ENCODE results near the gene LRRC3B. TPM values are rescaled to one million over a fixed set of nuclear protein-coding genes. Genes with fewer than 3 reads are reported as not detected.

LRRC3B gene
- total and polyA plus RNA-seq, 2 donors from 2014 or later = 0.19 TPM; not detected in 1

- no peaks in the 10 kb centered on the region for H3K36me3 ChIP-seq (ENCODE audit: control insufficient read depth in 2 of 3, insufficient read depth in 3 of 3, low read length in 3 of 3)
- no peak overlapping the region for H3K27ac ChIP-seq (ENCODE audit: low read depth in 2 of 2, low read length in 2 of 2)
- peaks cover 0 to 2% (median 0%) of the 10 kb centered on the region in 3 donors for H3K4me1 ChIP-seq (ENCODE audit: control insufficient read depth in 2 of 3, insufficient read depth in 2 of 3, low read depth in 1 of 3, low read length in 3 of 3)
- H3K27me3 ChIP-seq (ENCODE audit: control insufficient read depth, insufficient read depth, low read length) = peaks cover 2% of the 10 kb centered on the region
- H3K9me3 ChIP-seq (ENCODE audit: control insufficient read depth in 2 of 3, insufficient read depth in 1 of 3, low read length in 3 of 3) = no peaks in the 10 kb centered on the region
- TF ChIP-seq, protein P1, sequence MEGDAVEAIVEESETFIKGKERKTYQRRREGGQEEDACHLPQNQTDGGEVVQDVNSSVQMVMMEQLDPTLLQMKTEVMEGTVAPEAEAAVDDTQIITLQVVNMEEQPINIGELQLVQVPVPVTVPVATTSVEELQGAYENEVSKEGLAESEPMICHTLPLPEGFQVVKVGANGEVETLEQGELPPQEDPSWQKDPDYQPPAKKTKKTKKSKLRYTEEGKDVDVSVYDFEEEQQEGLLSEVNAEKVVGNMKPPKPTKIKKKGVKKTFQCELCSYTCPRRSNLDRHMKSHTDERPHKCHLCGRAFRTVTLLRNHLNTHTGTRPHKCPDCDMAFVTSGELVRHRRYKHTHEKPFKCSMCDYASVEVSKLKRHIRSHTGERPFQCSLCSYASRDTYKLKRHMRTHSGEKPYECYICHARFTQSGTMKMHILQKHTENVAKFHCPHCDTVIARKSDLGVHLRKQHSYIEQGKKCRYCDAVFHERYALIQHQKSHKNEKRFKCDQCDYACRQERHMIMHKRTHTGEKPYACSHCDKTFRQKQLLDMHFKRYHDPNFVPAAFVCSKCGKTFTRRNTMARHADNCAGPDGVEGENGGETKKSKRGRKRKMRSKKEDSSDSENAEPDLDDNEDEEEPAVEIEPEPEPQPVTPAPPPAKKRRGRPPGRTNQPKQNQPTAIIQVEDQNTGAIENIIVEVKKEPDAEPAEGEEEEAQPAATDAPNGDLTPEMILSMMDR (IDR thresholded peaks at IDR 0.05; ENCODE audit: borderline replicate concordance, extremely low read depth, insufficient read depth) = no peak
- H3K4me3 ChIP-seq (ENCODE audit: low read length in 3 of 3) = no peak overlapping the region
- DNase-seq (no peak), FAIRE-seq (no peak)
- intact Hi-C loops (cut with DNase I) = no loop called here
- H3K9ac ChIP-seq (ENCODE audit: low read length in 3 of 3) = no peak overlapping the region
Measured at GRCh38 chr3:26627080-26627479, 4.5 kb downstream of the LRRC3B start.

DNA sequence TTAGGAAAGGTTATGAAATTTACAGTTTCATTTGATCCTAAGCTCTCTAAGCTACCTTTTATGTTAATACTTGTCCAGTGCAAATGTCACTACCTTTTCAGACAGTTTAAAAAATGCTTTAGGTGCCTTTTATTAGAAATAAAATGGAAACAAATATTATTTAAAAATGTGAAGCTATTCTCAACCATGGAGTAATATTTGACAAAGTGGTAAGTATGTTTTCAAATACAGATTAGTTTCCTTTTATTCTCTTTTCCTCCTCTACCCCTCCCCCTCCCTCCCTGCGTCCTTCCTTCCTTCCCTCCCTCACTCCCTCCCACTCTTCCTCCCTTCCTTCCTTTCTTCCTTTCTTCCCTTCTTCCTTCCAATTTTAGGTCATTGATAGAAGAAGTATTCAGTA lies 6.3 kb downstream of the LRRC3B start:
- intact Hi-C loops (cut with DNase I) = no loop called here

GRCh38 chr3:26630669-26631389 lies 8.3 kb downstream of the LRRC3B start:
- intact Hi-C loops (cut with DNase I) = no loop called here
- FAIRE-seq = no peak
- H3K4me3 ChIP-seq (ENCODE audit: low read length in 3 of 3) = no peak overlapping the region
- DNase-seq = no peak
- no peaks in the 10 kb centered on the region for H3K27me3 ChIP-seq (ENCODE audit: control insufficient read depth, insufficient read depth, low read length)
- H3K36me3 ChIP-seq (ENCODE audit: control insufficient read depth in 2 of 3, insufficient read depth in 3 of 3, low read length in 3 of 3) = no peaks in the 10 kb centered on the region
- H3K9me3 ChIP-seq (ENCODE audit: control insufficient read depth in 2 of 3, insufficient read depth in 1 of 3, low read length in 3 of 3) = no peaks in the 10 kb centered on the region
- no peak overlapping the region for H3K27ac ChIP-seq (ENCODE audit: low read depth in 2 of 2, low read length in 2 of 2)
- no peaks in the 10 kb centered on the region for H3K4me1 ChIP-seq (ENCODE audit: control insufficient read depth in 2 of 3, insufficient read depth in 2 of 3, low read depth in 1 of 3, low read length in 3 of 3)
- H3K9ac ChIP-seq (ENCODE audit: low read length in 3 of 3) = no peak overlapping the region
- TF ChIP-seq, protein P1 (IDR thresholded peaks at IDR 0.05; ENCODE audit: borderline replicate concordance, extremely low read depth, insufficient read depth) = no peak

More for the DNA sequence above, 6.3 kb downstream of the LRRC3B start:
- DNase-seq (no peak), FAIRE-seq (no peak)
- no peaks in the 10 kb centered on the region for H3K36me3 ChIP-seq (ENCODE audit: control insufficient read depth in 2 of 3, insufficient read depth in 3 of 3, low read length in 3 of 3)
- H3K4me3 ChIP-seq (ENCODE audit: low read length in 3 of 3) = no peak overlapping the region
- no peak overlapping the region for H3K27ac ChIP-seq (ENCODE audit: low read depth in 2 of 2, low read length in 2 of 2)
- TF ChIP-seq, protein P1 (IDR thresholded peaks at IDR 0.05; ENCODE audit: borderline replicate concordance, extremely low read depth, insufficient read depth) = no peak
- no peak overlapping the region for H3K9ac ChIP-seq (ENCODE audit: low read length in 3 of 3)
- peaks cover 2% of the 10 kb centered on the region for H3K27me3 ChIP-seq (ENCODE audit: control insufficient read depth, insufficient read depth, low read length)
- no peaks in the 10 kb centered on the region for H3K9me3 ChIP-seq (ENCODE audit: control insufficient read depth in 2 of 3, insufficient read depth in 1 of 3, low read length in 3 of 3)
- H3K4me1 ChIP-seq (ENCODE audit: control insufficient read depth in 2 of 3, insufficient read depth in 2 of 3, low read depth in 1 of 3, low read length in 3 of 3) = no peaks in the 10 kb centered on the region

GRCh38 chr3:26631390-26631738 lies 8.8 kb downstream of the LRRC3B start:
- Histone ChIP-seq H3K36me3 (ENCODE audit: control insufficient read depth in 2 of 3, insufficient read depth in 3 of 3, low read length in 3 of 3) (no peaks in the 10 kb centered on the region), H3K27me3 (ENCODE audit: control insufficient read depth, insufficient read depth, low read length) (no peaks in the 10 kb centered on the region), H3K4me1 (ENCODE audit: control insufficient read depth in 2 of 3, insufficient read depth in 2 of 3, low read depth in 1 of 3, low read length in 3 of 3) (no peaks in the 10 kb centered on the region), H3K9me3 (ENCODE audit: control insufficient read depth in 2 of 3, insufficient read depth in 1 of 3, low read length in 3 of 3) (no peaks in the 10 kb centered on the region), H3K27ac (ENCODE audit: low read depth in 2 of 2, low read length in 2 of 2) (no peak overlapping the region), H3K4me3 (ENCODE audit: low read length in 3 of 3) (no peak overlapping the region), H3K9ac (ENCODE audit: low read length in 3 of 3) (no peak overlapping the region)
- intact Hi-C loops (cut with DNase I) = no loop called here
- TF ChIP-seq, protein P1 (IDR thresholded peaks at IDR 0.05; ENCODE audit: borderline replicate concordance, extremely low read depth, insufficient read depth) = no peak
- FAIRE-seq = no peak
- no peak for DNase-seq

Measured in kidney (tissue), 14 donors.